Prostate gland (tissue), 2 donors: Measurements from ENCODE around the gene ZSWIM6.
"Not testable (repeated sequence)": the region's sequence is repeated elsewhere in the genome, so short reads cannot be mapped to it uniquely, and the experiment has no call there.

Experiments used
- POLR2A ChIP-seq: fragments of 450-650 bp; IDR thresholded peaks from one replicate; pipeline ENCODE4 v1.6.1; 2016; ENCODE audit warnings: antibody characterized with exemption, mild to moderate bottlenecking
- TF ChIP-seq, protein P1 (sequence below), 4 experiments: fragments of 200-600 bp in 2 of 4; fragments of 450-650 bp in 2 of 4; sonication (generic) in 2 of 4; IDR thresholded peaks; 1 replicate in 3 of 4; 2 replicates in 1 of 4; pipeline ENCODE4 v1.5.1; 2016 to 2019; ENCODE audit warnings: antibody characterized with exemption in 4 of 4, mild to moderate bottlenecking in 2 of 4, moderate library complexity in 2 of 4

DNA sequence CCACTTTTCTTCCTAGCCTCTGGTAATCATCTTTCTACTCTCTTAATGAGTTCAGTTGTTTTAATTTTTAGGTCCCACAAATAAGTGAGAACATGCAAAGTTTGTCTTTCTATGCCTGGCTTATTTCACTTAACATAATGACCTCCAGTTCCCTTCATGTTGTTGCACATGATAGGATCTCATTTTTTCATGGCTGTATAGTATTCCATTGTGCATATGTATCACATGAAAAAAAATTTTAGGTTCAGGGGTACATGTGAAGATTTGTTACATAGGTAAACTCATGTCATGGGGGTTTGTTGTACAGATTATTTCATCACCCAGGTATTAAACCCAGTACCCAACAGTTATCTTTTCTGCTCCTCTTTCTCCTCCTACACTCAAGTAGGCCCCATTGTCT is 89.2 kb downstream of the ZSWIM6 start:
- TF ChIP-seq, protein P1, sequence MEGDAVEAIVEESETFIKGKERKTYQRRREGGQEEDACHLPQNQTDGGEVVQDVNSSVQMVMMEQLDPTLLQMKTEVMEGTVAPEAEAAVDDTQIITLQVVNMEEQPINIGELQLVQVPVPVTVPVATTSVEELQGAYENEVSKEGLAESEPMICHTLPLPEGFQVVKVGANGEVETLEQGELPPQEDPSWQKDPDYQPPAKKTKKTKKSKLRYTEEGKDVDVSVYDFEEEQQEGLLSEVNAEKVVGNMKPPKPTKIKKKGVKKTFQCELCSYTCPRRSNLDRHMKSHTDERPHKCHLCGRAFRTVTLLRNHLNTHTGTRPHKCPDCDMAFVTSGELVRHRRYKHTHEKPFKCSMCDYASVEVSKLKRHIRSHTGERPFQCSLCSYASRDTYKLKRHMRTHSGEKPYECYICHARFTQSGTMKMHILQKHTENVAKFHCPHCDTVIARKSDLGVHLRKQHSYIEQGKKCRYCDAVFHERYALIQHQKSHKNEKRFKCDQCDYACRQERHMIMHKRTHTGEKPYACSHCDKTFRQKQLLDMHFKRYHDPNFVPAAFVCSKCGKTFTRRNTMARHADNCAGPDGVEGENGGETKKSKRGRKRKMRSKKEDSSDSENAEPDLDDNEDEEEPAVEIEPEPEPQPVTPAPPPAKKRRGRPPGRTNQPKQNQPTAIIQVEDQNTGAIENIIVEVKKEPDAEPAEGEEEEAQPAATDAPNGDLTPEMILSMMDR (IDR thresholded peaks at IDR 0.05): not testable (repeated sequence)
- TF ChIP-seq POLR2A: not testable (repeated sequence)
